NOMO-1 treated with DMSO at 0.1 percent for 48 hours (cell line): ENCODE measurements around the gene SOCS1.

Experiments used
- DNase-seq: peaks from one replicate; lab custom pipeline; 2025; ENCODE audit not compliant: unreplicated experiment; lab: John Stamatoyannopoulos, UW

Gene SOCS1

GRCh38 chr16:11262915-11263314 is 6.9 kb upstream of the SOCS1 start:
- no peak for DNase-seq

GRCh38 chr16:11260596-11260966 is 4.6 kb upstream of the SOCS1 start:
- no peak for DNase-seq

GRCh38 chr16:11259655-11260595 is 3.9 kb upstream of the SOCS1 start:
- DNase-seq, result no peak

- peak; percentile 14 for DNase-seq
Measured at GRCh38 chr16:11258553-11259492, 2.8 kb upstream of the SOCS1 start.

GRCh38 chr16:11257131-11257938 is 1.3 kb upstream of the SOCS1 start:
- peak; percentile 64 for DNase-seq

GRCh38 chr16:11256661-11257130 is 692 bp upstream of the SOCS1 start:
- DNase-seq, result no peak

GRCh38 chr16:11254913-11255736 is 879 bp downstream of the SOCS1 start:
- no peak for DNase-seq

GRCh38 chr16:11253995-11254912 is 1.8 kb downstream of the SOCS1 start:
- DNase-seq, result no peak

GRCh38 chr16:11253009-11253994 is 2.7 kb downstream of the SOCS1 start:
- DNase-seq, result peak; percentile 3

GRCh38 chr16:11252482-11252931 is 3.5 kb downstream of the SOCS1 start:
- DNase-seq, result no peak

- DNase-seq, result no peak
Measured at GRCh38 chr16:11251525-11252481, 4.2 kb downstream of the SOCS1 start.

GRCh38 chr16:11250786-11251524 is 5.0 kb downstream of the SOCS1 start:
- no peak for DNase-seq

GRCh38 chr16:11250091-11250785 is 5.8 kb downstream of the SOCS1 start:
- no peak for DNase-seq

- DNase-seq, result no peak
Measured at GRCh38 chr16:11249233-11250061, 6.6 kb downstream of the SOCS1 start.
